Hematopoietic multipotent progenitor cell treated with erythropoietin and hydrocortisone succinate and interleukin-3 and kit ligand, for 6 days (in vitro differentiated cells): ENCODE measurements around the gene ZNF408.

Source experiments
- DNase-seq: peaks from one replicate; pipeline ENCODE4 v3.0.0-alpha.2; 2015

The ZNF408 gene

GRCh38 chr11:46676436-46677158, 24.2 kb upstream of the ZNF408 start:
- peak; percentile 19 for DNase-seq

DNA sequence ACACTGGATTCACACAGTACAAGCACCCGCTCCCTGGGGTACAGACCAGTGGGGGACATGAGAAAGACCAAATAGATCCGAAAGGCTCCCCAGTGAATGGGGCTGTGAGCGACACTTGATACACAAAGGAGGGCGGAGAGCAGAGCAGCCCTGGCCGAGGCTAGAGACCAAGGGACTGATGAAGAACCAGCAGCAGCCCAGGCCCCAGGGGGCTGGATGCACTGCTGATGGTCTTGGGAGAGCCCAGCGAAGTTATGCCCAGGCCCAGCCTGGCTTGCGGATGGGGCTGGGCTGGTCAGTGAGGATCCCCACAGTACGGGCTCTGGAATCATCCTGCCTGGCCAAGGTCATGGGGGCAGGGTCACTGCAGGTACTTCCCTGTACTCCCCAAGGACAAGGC, 23.7 kb upstream of the ZNF408 start:
- no peak for DNase-seq

- DNase-seq, result peak; percentile 22
These were observed 22.7 kb upstream of the ZNF408 start for GRCh38 chr11:46677991-46678740.

DNA sequence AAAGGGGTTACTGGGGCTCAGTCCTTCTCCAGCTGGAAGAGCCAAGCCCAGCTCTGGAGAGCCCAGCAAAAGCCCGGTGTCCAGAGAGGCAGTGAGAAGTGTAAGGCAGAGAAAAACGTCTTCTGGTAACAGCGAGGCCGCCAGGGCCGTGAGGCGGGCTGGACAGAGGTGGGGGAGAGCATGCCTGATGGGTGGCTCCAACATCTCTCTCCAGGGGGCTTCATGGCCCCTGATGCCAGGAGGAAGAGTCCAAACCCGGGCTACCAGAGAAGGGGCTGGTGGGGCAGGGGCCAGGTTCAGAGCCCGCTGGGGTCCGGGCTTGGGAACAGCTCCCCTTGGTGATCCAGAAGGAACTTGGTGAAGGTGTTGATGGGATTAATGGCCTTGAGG, 22.1 kb upstream of the ZNF408 start:
- DNase-seq, result no peak

DNA sequence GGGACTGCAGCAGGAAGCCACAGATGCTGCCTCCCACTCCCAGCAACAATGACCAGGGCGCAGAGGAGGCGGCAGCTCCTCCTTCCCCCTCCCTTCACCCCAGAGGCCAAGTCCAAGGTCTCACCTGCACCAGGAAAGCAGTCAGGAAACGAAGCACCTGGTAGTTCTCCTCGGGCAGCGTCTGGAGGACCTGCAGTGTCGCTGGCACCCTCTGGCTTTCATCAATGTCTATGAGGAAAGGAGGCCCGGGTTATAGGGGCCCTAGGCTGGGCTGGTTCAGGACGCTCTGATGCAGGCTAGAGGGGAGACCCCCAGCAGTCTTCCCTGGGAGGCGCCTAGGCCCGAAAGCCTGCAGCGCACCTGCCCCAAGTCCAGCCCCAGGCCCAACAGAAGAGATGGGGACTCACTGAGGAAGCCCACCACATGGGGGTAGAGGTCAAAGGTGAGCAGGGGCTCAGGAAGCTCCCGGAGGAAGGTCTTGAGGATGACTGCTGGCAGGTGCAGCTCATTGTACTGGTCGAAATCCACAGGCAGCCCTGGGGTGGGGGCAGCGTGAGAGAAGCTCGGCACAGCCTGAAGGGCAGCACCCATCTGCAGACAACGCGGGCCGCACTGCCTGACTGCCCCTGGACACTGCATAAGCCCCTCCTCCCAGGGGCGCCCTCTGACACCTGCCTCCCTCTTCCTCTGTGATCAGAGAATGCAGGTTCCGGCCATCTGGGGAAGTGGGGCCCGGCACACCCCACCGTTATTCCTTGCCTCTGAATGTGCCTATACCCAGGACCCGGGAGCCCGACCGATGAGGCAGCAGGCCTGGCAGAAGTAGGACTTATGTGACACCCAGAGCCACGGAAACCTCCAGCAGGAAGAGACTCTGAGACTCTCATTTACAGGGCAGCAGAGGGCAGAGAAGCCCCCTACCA, 21.3 kb upstream of the ZNF408 start:
- no peak for DNase-seq

DNA sequence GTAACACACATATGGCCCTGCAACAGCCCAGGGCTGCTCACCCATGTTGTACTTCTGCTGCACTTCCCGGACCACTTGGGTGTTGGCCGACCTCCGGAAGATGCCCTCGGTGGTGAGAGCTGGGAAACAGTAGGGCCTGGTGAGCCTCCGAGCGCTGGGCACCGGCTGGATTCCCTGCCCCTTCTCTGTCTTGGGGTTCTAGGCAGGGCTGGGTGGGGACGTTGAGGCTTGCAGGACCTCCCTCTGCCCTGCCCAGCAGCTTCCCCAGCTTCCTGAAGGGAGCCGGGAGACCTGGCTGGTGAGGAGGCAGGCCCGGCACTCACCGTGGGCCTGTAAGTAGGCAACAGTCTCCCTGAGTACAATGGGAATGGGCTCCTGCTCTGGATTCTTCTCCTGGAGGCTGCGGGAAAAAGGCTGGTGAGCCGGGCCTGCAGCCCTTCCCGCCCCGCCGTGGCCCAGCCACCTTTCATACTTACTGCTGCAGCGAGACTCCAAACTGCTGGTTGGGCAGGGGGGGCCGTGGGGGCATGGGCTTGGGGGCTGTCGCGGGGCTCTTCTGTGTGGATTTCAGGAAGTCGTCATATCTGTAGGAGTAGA, 20.6 kb upstream of the ZNF408 start:
- no peak for DNase-seq

DNA sequence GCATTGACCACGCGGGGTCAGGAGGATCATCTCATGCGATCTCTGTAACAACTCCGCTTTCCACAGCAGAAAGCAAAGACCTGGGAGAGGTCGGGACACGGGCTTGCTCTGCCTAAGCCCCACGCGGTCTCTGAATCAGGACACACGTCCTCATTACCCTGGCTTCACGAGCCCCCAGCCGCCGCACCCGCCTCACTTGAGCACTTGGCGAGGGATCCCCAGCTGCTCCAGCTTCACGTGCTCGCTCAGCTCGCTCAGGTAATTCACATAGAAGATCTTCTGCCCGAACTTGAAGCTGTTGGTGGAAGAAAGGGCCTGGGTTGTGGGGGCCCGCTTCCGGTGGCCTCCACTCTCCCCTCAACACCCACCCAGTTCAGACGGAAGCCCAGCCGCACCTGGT, 20.0 kb upstream of the ZNF408 start:
- DNase-seq, result no peak

- no peak for DNase-seq
These were observed 19.0 kb upstream of the ZNF408 start for GRCh38 chr11:46681814-46682213.

- DNase-seq, result no peak
These were observed 17.8 kb upstream of the ZNF408 start for GRCh38 chr11:46682773-46683752.

DNA sequence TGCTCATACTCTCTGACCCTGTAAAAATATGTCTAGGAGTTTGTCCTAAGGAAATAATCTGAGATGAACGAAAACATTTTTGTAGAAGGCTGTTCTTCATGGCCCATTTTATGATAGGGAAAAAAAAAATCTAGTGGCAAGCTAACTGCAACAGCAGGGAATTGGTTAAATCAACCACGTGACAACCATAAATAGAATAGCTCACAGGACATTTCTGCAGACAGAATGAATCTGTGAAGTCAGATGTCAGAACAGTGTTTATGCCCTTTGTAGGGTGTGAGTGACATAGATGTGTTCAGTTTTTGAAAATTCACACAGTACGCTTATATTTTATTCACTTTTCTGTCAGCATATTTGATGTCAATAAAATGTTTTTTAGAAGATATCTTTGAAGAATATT, 16.5 kb upstream of the ZNF408 start:
- DNase-seq, result no peak

GRCh38 chr11:46686886-46687795, 13.7 kb upstream of the ZNF408 start:
- no peak for DNase-seq

DNA sequence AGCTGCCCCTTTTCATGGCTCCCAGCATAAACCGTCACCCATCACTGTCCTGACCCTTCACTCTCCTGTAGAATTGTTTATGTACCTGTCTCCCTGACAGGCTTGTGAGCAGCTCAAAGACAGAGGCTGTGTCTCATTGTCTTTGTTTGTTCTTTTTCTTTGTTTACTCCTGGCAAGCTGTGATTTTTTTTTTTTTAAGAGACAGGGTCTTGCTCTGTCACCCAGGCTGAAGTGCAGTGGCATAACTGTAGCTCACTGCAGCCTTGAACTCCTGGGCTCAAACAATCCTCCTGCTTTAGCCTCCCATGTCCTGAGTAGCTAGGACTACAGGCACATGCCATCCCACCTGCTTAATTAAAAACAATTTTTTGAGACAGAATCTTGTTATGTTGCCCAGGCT, 10.1 kb upstream of the ZNF408 start:
- no peak for DNase-seq

DNA sequence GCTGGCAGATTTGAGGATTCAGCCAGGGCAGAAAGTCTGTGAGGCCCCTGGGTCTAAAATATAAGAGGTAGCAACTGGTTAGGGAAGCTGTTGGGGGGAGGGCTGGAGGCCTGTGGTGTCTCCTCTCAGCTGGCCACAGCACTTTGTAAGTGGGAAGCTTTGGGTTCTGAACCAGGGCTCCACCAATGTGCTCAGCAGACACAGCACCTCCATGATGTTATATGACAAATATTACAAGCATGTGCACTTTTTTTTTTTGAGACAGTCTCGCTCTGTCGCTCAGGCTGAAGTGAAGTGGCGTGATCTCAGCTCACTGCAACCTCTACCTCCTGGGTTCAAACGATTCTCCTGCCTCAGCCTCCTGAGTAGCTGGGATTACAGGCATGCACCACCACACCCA, 8.4 kb upstream of the ZNF408 start:
- DNase-seq, result no peak

- no peak for DNase-seq
These were observed 7.2 kb upstream of the ZNF408 start for GRCh38 chr11:46693597-46694012.

- DNase-seq, result no peak
These were observed 6.8 kb upstream of the ZNF408 start for GRCh38 chr11:46694072-46694471.

DNA sequence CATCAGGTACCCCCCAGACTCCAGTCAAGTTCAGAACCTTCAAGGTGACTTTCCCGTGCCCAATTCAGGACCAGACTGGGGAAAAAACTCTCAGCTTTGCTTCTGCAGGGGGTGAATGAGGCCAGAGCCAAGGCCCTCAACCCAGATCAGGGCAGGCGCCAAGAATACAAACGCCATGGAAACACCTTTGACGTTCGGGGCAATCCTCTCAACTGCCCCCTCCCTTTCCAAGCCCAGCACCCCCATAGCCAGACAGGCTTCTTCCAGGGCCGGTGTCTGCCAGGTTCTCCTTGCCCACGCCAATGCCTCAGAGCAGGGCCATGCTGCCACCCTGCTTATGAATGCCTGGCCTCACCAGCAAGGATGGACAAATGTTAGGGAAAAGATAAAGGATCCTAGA, 6.2 kb upstream of the ZNF408 start:
- no peak for DNase-seq

DNA sequence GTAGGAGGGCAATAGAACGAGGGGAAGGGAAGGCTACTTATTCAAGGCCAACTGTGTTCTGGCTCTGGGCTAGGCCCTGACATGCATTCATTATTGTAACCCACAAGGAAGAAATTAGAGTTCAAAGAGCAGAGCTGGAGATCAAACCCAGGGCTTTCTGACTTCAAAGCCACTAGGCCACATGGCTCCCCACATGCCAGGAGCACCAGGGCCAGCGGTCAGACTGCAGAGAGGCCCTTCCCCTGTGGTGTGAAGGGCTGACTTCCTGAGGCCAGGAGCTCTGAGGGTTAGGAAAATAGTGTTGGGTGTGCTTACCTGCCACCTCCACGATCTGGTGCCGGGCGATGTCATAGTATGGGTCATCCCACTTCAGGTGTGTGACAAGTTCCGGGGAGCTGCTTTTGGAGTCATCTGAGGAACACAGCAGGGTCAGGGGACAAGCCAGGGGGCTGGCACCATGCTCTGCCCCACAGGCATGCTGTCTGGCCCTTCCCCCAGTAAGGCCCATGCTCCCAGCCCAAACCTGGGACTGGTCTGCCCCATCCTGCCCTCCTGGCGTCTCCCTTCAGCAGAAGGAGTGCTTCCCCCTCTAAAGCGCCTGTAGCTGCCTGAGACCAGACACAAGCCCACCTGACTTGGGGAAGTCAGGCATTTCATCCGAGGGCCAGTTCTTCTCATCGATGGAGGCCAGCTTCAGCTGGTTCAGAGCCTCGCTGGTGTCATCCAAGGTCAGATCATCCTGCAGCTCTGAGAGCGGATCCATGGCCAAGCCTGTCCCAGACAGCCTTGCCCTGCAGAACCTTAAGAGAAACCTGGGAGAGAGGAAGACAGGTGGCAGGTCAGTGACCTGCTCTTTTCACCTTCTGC, 5.3 kb upstream of the ZNF408 start:
- no peak for DNase-seq

- no peak for DNase-seq
These were observed 4.6 kb upstream of the ZNF408 start for GRCh38 chr11:46696212-46696558.

- DNase-seq, result no peak
These were observed 3.5 kb upstream of the ZNF408 start for GRCh38 chr11:46697303-46697702.

DNA sequence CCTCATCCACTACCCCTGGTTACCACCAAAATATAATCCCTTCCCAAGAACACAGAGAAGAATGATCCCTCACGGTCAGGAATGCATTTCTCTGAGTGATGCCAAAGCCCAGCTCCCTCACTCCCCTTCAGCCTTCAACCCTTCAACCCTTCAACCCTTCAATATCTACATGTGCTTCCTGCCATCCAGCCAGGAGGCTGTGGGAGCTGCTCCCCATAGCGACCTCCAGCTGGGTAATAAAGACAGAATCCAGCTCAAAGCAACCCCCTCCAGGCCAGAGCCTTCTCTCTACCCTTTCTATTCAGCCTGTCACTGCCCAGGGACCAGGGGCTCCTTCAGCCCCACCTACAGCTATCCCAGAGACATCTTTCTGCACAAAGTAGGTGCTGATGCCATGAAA, 3.1 kb upstream of the ZNF408 start:
- DNase-seq, result no peak
